Hypothalamus (tissue), 51 donors: ENCODE data around the gene BICC1.

Experiments used
- DNase-seq, 51 donors: peaks; one replicate each; lab custom pipeline; 2025; lab: John Stamatoyannopoulos, UW

The BICC1 gene

GRCh38 chr10:58771863-58772262 is 259.2 kb downstream of the BICC1 start:
- no peak for DNase-seq

DNA sequence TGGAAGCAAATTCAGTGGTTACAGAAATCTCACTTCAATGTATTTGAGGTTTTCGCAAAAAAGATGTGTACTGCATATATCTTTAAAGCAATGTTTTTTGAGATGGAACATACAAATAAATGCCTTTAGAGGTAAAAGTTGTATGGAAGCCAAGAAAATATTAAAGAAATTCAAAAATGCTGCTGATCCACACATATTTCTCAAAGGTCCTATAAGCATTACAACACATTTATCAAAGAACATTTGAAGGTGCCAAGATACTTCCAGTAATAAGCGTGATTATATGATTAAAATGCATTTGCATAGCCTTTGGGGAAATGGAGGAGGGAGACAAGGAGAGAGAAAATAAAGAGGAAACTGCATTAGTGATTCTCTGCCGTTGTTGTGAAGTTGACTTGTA is 260.1 kb downstream of the BICC1 start:
- no peak for DNase-seq

DNA sequence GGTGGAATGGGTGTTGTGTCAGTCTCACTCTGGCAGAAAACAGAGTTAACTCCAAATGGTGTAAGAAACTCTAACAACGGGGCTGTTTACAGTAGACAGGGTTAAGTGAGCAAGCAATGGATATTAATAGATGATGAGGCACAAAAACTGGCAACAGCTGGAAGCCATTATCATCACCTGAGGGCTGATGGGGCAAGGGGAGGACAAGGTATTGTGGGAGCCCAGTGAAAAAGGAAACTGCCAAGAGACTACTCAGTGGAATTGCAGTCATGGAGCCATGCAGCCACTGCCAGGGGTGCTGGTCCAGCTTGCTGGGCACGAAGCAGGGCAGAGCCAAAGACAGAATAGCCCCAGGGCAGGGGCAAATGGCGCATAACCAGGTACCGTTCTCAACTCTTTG is 260.7 kb downstream of the BICC1 start:
- no peak for DNase-seq

- no peak for DNase-seq
These were observed 261.3 kb downstream of the BICC1 start for GRCh38 chr10:58773944-58774343.

DNA sequence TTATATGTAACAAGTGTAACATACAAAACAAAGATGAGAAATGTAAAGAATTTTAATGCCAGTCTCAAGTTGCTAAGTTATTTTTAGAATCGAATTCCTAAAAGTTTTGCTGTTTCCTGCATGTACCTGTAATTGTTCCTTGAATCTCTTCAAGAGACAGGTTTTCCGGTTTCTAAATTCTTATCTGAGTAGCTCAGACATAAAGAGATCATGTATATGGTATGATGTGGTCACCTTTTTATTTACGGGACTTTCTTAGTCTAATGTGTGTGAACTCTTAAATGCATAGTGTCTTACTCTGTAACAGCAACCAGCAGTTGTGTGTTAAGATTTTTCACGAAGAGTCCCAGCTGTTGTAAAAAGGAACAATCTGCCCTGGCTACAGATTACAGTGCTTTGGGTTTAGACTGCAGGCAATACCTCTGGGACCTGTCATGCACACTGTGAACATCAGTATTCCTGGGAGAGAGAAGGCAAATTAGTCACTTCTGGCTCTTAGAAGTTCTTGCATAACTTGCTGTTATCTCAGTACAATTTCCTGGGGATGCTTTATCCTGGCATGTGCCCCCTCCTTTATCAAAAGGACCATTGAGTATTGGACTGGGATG is 263.4 kb downstream of the BICC1 start:
- no peak for DNase-seq

DNA sequence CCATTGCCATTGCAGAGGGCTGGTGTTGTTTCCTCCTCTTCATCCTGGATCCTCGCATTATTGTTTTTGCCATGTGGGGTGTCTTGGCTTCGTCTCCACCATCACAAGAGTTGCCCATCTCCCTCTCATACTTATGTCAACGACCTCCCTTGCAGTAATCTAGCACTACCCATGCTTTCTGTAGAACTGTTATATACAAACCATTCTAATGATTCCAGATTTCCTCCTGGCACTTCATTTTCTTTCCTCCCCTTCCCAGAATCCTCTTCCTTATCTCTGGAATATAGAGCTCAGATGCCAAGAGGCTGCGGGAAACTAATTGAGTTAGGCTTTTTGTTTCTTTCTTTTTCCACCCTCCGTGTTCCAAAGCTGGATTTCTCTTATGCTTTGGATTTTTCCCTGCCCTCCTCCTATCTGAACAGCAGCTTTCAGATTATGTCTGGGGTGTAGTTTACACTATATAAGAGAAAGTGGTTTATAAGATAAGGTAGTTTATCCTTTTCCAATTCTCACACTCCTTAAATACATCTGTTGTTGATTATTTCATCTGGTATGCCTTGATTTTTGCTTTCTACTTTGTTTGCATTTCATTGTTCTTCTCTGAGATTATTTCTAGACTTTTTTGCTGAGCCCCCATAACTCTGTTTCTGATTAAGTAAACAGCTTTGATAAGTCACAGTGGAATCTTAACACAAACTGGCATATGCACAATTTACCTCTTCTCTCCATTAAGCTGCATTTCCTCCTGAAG is 264.1 kb downstream of the BICC1 start:
- DNase-seq: no peak

DNA sequence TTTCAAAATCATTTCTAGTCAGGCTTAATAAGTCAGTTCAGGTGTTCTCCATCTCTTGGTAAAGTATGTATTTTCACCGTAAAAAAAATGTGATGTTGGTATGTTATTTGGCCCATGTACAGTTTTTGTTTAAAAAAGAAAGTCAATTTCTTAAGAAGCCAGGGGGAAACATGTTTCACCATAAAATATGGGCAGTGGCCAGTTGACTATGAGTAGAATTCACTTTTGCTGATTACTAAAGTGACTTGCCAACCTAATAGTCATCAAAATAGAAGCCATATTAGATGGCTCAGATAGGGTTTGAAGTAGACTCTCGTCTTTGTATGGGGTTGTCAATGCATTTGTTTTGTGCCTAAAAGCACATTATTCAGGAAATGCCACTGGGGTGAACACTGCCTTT is 266.3 kb downstream of the BICC1 start:
- DNase-seq: no peak

GRCh38 chr10:58779594-58779993 is 266.9 kb downstream of the BICC1 start:
- DNase-seq: no peak

- no peak for DNase-seq
These were observed 267.8 kb downstream of the BICC1 start for GRCh38 chr10:58780476-58780875.

- peak in 4 of 51 donors; percentile 6 to 74 (median 18) for DNase-seq
These were observed 269.3 kb downstream of the BICC1 start for GRCh38 chr10:58781873-58782488.

DNA sequence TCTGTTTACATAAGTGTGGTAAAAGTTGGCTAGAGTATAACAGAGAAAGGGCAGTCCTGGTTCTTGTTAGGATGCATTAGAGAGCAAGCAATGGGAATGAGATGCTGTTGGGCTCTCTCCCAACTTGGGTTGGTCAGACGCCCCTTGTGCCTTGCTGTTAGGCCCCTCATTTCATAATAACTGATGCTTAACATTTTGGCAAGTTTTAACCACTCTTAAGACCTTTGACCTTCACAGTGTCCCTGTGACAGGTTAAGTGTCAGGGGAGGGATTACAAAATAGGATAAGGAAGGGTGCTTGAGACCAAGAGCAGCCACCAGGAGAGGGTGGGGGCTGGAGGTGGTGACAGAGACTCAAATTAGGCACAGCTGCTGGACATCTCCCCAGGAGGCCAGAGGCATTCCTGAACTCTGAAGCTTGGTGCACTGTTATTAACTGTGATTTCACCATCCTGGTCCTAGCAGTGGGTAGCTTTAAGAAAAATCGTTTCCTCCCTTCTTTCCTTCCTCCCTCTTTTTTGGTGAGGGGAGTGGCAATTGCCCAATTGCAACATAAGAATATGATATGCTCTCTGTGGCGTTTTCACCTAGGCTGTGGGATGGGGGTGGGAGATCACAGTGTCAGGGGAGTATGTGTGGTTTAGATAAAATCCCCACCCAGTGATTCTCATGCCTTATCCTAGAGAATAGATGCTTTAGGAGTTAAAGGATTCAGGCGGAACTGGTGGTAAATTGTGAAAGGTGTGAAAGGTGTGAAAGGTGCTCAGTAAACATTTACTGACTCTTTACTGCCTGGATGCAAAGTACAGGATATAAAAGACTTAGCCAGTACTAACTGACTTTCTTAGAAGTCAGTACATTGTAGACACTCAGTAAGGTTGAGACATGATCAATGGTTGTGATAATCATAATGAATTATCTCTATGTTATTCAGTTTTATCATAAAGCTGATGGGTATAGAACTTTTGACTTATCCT is 270.5 kb downstream of the BICC1 start:
- no peak for DNase-seq

- no peak for DNase-seq
These were observed 271.7 kb downstream of the BICC1 start for GRCh38 chr10:58784361-58784760.

DNA sequence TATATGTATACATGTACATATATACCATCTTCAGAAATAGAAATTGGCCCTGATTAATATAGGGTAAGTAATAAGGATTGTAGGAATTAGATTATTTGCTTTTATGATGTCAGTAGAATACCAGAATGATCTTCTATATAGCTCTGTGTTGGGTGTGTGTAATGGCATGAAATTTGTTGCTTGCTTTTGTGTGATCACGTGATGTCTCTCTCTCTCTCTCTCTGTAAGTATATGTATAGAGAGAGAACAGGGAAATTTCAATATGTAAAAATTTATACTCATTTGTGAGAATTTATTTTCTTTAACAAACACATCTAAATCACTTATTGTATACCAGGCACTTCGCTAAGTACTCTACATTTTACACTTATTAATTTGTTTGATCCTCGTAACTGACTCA is 272.7 kb downstream of the BICC1 start:
- no peak for DNase-seq

- no peak for DNase-seq
These were observed 278.5 kb downstream of the BICC1 start for GRCh38 chr10:58791137-58791536.

- no peak for DNase-seq
These were observed 282.9 kb downstream of the BICC1 start for GRCh38 chr10:58795560-58795959.

- peak in 23 of 51 donors; percentile 2 to 55 (median 15) for DNase-seq
These were observed 283.6 kb downstream of the BICC1 start for GRCh38 chr10:58796242-58796641.

DNA sequence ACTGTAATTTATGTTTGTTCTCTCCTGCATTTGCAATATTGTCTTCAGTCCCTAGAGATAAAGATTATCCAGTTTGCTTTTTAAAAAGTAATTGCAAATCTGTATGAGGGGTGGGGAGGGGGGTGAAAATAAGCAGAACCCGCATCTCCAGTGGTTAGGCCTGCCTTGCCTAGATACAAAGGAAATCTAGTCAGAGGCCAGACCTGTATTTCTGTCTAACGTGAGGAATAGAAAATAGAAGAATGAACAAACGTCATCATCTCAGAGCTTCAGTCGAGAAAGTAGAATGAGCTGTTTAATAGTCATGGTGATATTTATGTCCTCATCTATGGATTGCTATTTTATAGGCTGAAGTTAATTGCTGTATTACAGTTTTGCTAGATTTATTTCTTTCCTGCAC is 284.2 kb downstream of the BICC1 start:
- DNase-seq: no peak

DNA sequence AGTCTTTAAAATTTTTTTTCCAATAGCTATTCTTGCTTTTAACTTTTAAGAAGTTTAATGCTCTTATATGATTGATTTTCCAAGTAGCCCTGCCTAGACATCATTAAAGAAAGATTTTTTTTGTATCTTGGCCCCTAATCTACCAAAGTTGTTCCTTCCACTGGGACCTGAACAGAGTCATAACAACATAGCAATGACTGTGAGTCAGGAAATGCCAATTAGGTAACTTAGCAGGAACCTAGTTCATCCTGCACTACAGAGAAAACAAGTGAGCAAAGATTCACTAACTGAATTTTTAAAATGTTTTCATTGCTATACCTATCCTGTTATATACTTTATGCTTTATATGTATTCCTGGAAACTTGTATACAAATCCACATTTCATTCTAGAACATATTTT is 284.7 kb downstream of the BICC1 start:
- no peak for DNase-seq

- DNase-seq: no peak
These were observed 289.4 kb downstream of the BICC1 start for GRCh38 chr10:58802047-58802446.

DNA sequence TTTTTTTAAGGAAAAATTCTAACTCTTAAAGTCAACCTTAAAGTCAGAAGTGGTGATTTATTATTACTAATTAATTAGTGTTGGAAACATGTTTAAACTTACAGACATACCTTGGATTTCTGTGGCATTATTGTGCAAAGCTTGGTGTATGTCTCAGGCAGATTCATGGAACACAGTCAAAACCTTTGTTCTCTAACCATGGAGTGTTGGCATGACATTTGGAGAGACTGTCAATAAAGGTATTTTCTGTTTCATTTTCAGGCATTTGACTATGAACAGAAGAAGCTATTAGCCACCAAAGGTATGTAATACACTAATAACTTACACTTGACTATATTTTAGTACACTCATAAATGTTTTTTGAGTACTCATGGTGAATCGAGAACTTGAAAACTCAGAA is 293.7 kb downstream of the BICC1 start:
- no peak for DNase-seq
